ENCODE measurements around the gene ALPI.
A peak's percentile ranks its signal among the peaks of the same experiment; 100 is the strongest.

Gene ALPI

DNA sequence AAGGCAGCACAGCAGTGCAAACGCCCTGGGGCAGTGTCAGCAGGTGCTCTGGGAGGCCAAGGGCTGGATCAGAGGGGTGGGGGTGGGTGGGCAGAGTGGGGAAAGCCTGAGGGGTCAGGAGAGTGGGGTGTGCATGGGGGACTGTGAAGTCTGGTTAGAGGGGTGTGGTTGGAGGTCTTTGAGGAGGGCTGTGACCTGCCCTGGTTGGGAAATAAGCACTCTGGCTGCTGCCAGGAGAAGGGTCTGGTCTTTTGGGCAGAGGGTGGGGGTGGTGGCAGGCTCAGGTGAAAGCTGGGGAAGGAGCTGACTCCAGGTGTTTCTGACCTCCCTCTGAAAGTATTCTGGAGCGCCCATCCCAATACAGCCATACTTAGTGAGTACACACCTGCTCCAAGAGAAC, 4.2 kb downstream of the ALPI start:
- Mint-ChIP-seq H3K27ac (no peak overlapping the region), H3K4me3 (no peak overlapping the region), H3K4me1 (no peaks in the 10 kb centered on the region), H3K36me3 (no peaks in the 10 kb centered on the region), H3K9me3 (no peaks in the 10 kb centered on the region), H3K27me3 (peaks cover 50% of the 10 kb centered on the region)
- ATAC-seq: no peak

GRCh38 chr2:232463701-232464543, 8.0 kb downstream of the ALPI start:
- Mint-ChIP-seq H3K4me3 (no peak overlapping the region), H3K9me3 (peaks cover 3% of the 10 kb centered on the region), H3K27ac (no peak overlapping the region), H3K4me1 (peaks cover 11% of the 10 kb centered on the region), H3K36me3 (no peaks in the 10 kb centered on the region), H3K27me3 (peaks cover 15% of the 10 kb centered on the region)
- peak; percentile 5 for ATAC-seq

DNA sequence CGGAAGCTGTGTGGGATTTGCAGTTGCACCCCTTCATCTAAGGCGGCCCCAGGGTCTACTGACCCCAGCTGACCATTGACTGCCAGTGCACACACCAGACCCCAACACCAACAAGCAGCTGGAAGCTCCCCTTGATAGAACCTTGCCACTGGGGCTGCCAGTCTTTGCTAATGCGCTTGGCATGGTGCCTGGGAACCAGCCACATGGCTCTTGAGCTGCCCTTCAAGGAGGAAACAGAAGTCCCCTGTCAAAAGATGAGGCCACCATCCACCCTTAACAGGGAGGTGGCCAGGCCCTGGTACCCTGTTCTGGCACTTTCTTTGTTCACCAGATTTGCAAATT, 8.6 kb downstream of the ALPI start:
- Mint-ChIP-seq H3K27ac (no peak overlapping the region), H3K9me3 (peaks cover 3% of the 10 kb centered on the region), H3K4me3 (no peak overlapping the region), H3K36me3 (no peaks in the 10 kb centered on the region), H3K27me3 (peaks cover 9% of the 10 kb centered on the region), H3K4me1 (peaks cover 11% of the 10 kb centered on the region)
- ATAC-seq: no peak

- Mint-ChIP-seq H3K9me3 (peaks cover 3% of the 10 kb centered on the region), H3K27ac (no peak overlapping the region), H3K4me1 (peaks cover 11% of the 10 kb centered on the region), H3K36me3 (no peaks in the 10 kb centered on the region), H3K27me3 (peaks cover 3% of the 10 kb centered on the region), H3K4me3 (no peak overlapping the region)
- ATAC-seq: no peak
Measured at GRCh38 chr2:232465061-232465460, 9.1 kb downstream of the ALPI start.

GRCh38 chr2:232466221-232466620, 10.3 kb downstream of the ALPI start:
- ATAC-seq: no peak
- peaks cover 3% of the 10 kb centered on the region for H3K9me3 Mint-ChIP-seq
- H3K27ac Mint-ChIP-seq: no peak overlapping the region
- H3K27me3 Mint-ChIP-seq: peaks cover 4% of the 10 kb centered on the region
- no peaks in the 10 kb centered on the region for H3K36me3 Mint-ChIP-seq
- no peak overlapping the region for H3K4me3 Mint-ChIP-seq
- H3K4me1 Mint-ChIP-seq: peaks cover 11% of the 10 kb centered on the region

GRCh38 chr2:232473467-232473890, 17.5 kb downstream of the ALPI start:
- H3K9me3 Mint-ChIP-seq: peaks cover 16% of the 10 kb centered on the region

DNA sequence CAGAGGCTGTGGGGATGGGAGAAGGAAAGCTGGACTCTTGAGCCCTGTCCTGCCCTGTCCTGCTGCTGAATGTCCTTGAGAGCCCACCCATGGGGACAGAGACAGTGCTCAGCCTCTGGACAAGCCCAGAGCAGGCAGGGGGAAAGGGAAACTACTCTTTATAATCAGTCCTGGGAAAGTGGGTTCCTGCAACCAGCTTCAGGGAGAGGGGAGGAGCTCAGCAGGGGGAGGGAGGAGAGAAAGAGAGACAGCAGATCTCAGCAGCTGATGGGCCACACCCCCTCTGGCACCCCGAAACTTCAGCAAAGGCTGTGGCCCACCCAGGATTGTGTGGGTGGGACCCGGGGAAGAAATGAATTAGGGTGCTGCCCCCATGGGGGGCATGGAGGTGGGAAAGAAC, 20.1 kb downstream of the ALPI start:
- H3K36me3 Mint-ChIP-seq: peaks cover 8% of the 10 kb centered on the region
- no peak for ATAC-seq
- H3K27ac Mint-ChIP-seq: no peak overlapping the region
- H3K27me3 Mint-ChIP-seq: peaks cover 84% of the 10 kb centered on the region
- H3K4me1 Mint-ChIP-seq: no peaks in the 10 kb centered on the region
- H3K4me3 Mint-ChIP-seq: no peak overlapping the region
- peaks cover 16% of the 10 kb centered on the region for H3K9me3 Mint-ChIP-seq

More at GRCh38 chr2:232473467-232473890, 17.5 kb downstream of the ALPI start:
- H3K4me1 Mint-ChIP-seq: no peaks in the 10 kb centered on the region
- peaks cover 8% of the 10 kb centered on the region for H3K36me3 Mint-ChIP-seq
- ATAC-seq: no peak
- no peak overlapping the region for H3K4me3 Mint-ChIP-seq
- no peak overlapping the region for H3K27ac Mint-ChIP-seq
- peaks cover 68% of the 10 kb centered on the region for H3K27me3 Mint-ChIP-seq

DNA sequence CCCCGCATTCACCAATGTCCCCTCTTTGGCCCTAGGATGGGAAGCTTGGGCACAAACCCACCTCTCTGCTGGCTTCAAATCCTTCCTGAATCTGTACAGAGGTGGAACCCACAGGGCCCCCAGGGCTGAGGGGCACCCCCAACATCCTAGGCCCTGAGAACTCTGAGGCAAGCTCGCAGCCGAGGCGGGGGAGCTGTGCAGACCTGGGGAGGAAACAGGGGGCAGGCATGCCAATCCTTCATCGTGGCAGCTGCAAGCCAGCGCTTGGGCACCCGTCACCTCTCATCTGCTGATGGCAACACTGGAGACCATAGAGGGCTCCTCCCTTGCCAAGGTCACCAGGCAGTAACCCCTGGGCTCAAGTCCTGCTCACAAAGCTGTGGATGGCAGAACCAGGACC, 20.8 kb downstream of the ALPI start:
- H3K9me3 Mint-ChIP-seq: peaks cover 10% of the 10 kb centered on the region
- no peak for ATAC-seq
- H3K27ac Mint-ChIP-seq: no peak overlapping the region
- H3K36me3 Mint-ChIP-seq: peaks cover 8% of the 10 kb centered on the region
- H3K27me3 Mint-ChIP-seq: peaks cover 84% of the 10 kb centered on the region
- no peaks in the 10 kb centered on the region for H3K4me1 Mint-ChIP-seq
- no peak overlapping the region for H3K4me3 Mint-ChIP-seq

DNA sequence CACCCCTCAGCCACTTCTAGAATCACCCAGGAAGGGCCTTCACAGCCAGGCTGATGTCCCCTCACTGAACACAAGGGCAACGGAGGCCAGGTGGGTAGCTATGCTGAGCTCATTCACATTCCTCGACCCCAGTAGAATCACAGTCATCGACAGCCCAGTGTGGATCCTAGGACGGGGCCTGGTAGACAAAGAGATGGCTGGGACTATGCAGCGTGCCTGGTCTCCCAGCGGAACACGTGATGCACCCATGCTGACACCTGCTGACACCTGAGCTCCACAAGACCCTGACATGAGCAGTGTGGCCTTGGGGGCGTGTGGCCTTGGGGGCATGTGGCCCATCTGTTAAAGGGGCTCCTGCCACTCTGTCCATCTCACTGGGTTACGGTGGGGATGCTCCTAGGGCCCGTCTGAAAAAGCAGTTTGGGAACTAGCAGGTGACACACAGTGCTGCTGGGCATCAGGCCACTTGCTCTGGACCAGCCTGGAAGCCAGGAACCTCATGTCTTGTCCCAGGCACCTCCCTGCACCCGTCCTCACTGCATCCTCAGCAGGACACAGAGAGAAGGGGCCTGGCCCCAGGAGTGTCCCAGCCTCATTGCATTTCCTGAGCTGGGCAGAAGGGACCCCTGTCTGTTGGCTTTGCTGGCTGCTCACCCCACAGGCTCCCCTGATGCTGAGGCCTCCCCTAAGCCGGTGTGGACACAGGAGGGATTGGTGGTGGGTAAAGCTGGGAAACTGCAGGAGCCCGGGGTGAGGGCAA, 22.0 kb downstream of the ALPI start:
- no peaks in the 10 kb centered on the region for H3K4me1 Mint-ChIP-seq
- no peak for ATAC-seq
- peaks cover 2% of the 10 kb centered on the region for H3K36me3 Mint-ChIP-seq
- H3K9me3 Mint-ChIP-seq: peaks cover under 1% of the 10 kb centered on the region
- H3K27me3 Mint-ChIP-seq: peaks cover 83% of the 10 kb centered on the region
- no peak overlapping the region for H3K4me3 Mint-ChIP-seq
- no peak overlapping the region for H3K27ac Mint-ChIP-seq

DNA sequence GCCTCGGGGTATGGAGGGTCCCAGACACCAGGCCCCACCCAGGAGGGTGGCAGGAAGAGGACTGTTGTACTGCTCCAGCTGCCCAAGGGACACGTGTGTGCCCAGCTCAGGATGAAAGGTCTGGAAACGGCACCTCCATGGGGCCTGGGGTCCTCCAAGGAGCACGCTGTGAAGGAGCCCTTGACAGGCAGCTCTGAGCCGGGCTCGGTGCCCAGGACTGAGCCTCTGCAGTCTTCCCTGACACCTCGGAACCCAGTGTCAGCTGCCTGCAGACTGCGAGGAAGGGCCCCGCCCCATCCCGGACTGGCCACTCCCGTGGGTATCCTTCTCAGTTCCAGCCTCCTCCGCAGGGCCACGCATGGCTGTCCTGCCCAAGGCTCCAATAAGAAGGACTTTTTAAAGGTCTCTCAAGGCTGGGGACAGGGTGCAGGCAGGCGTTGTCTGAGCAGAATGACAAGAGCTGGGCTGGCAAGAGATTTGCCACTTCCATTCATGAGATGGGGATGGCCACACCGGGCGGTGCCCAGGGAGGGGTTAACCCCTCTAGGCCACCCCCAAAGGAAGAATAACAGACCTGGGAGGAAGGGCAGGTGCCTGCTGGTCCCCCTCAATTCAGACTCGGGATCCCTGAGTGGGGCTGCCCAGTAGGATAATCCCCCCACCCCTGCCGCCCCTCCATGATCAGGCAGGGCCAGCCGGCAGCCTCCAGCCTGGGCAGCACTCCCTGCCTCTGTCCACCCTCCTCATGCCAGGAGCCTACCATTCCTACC, 22.8 kb downstream of the ALPI start:
- Mint-ChIP-seq H3K27ac (no peak overlapping the region), H3K36me3 (no peaks in the 10 kb centered on the region), H3K9me3 (no peaks in the 10 kb centered on the region), H3K27me3 (peaks cover 86% of the 10 kb centered on the region), H3K4me3 (no peak overlapping the region), H3K4me1 (no peaks in the 10 kb centered on the region)
- no peak for ATAC-seq

DNA sequence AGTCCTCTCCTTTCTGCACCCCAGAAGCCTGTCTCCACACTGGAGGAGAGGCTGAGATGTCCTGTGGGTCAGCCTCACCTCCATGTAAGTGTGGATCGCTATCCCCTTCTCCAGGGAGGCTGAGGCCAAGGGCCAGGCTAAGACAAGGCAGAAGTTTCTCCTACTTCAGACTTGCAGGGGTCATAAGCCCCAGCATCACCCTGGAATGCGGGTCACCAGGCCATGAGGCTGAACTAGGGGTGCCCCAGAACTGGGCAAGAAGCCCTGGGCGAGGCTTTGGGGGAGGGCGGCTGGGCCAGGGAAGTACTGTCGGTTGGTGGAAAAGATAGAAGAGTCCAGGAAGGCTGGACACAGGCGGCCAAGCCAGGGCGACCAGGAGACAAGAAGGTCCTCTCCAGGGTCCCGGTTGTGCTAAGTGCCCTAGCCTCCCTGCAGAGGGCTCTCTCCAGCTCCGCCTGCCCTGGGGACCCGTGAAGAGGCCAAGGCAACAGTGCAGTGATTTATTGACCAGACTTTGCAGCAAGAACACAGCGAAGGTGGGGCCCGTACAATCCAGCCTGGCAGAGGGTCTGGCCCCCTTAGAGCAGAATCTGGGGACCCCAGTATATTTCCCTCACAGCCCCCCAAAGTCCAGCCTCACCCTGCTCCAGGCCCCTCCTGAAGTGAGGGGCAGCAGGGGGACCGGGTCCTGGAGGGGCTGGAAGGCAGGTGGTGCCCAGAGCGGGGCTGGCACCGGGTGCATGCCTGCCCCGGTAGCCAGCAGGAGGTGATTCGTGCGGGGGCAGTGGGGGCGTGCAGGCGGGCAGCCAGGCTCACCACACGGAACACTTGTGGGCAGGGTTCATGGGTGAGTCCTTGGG, 23.6 kb downstream of the ALPI start:
- Mint-ChIP-seq H3K27ac (no peak overlapping the region), H3K27me3 (peaks cover 89% of the 10 kb centered on the region), H3K4me1 (no peaks in the 10 kb centered on the region), H3K36me3 (no peaks in the 10 kb centered on the region), H3K4me3 (no peak overlapping the region), H3K9me3 (no peaks in the 10 kb centered on the region)
- no peak for ATAC-seq

DNA sequence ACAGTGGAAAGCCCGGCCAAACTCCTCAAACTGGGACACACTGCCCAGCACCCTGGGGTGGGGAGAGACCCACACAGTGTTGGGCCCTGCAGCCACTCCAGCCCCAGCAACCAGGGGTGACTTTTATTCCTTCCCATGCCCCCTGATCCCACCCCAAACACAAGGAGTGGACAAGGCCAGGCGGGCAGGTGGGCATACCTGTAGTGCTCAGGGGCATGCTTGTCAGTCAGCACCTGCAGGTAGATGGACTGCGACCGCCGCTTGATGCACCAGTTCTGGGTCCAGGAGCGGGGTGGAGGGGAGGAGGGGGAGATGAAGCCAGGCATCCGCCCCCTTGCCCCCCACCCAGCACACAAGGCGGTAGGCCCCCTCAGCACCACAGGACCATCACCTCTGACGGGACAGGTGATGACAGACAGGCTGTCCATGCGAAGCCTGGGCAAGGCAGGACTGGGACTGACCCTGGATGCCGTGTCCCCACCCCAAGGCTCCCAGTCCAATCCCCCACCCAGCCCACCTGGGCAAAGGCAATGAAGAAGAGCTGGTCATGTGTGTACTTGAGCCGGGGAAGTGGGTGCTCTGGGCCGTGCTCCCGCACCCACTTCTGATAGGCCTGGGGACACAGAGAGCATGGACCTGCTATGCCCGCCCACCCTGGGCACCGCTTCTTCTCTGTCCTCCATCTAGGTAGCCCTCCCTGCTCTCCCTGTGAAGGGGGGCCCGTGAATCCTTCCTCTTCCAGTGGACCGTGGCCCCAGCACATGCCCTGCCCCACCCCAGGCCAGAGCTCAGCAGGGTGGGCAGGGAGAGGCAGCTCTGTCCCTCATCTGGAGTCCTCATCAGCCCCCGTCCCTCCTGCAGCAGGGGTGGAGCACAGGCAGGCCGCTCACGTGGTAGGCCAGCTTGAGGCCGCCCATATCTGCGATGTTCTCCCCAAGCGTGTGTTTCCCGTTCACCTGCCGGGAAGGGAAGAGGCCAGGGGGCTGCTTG, 24.5 kb downstream of the ALPI start:
- peaks cover 89% of the 10 kb centered on the region for H3K27me3 Mint-ChIP-seq
- peaks cover 5% of the 10 kb centered on the region for H3K4me1 Mint-ChIP-seq
- no peaks in the 10 kb centered on the region for H3K9me3 Mint-ChIP-seq
- H3K27ac Mint-ChIP-seq: no peak overlapping the region
- H3K36me3 Mint-ChIP-seq: no peaks in the 10 kb centered on the region
- H3K4me3 Mint-ChIP-seq: no peak overlapping the region
- ATAC-seq: no peak

- Mint-ChIP-seq H3K27ac (no peak overlapping the region), H3K9me3 (no peaks in the 10 kb centered on the region), H3K4me3 (no peak overlapping the region), H3K36me3 (no peaks in the 10 kb centered on the region), H3K27me3 (peaks cover 83% of the 10 kb centered on the region), H3K4me1 (peaks cover 8% of the 10 kb centered on the region)
- ATAC-seq: no peak
Measured at GRCh38 chr2:232481322-232482140, 25.6 kb downstream of the ALPI start.
